ENCODE measurements around the gene PKP1. TPM values are rescaled to one million over a fixed set of nuclear protein-coding genes. Genes with fewer than 3 reads are reported as not detected.

PKP1 gene
- polyA plus RNA-seq, 4 donors: 0.06 to 0.67 (median 0.28) TPM

Other genes starting within 250 kb of the PKP1 start
- under 1 TPM; 0.37 to 0.51 (median 0.45) TPM for gene CACNA1S, start 171.1 kb upstream of the PKP1 start, polyA plus RNA-seq (ENCODE audit: insufficient read length in 4 of 4)
- gene ASCL5, start 156.3 kb upstream of the PKP1 start, polyA plus RNA-seq (ENCODE audit: insufficient read length in 4 of 4): under 1 TPM in 2 of 4 donors, not detected in 2; 0.07 to 0.31 TPM
- 100 to 1,000 TPM; 144 to 179 (median 151) TPM for gene TMEM9, start 129.0 kb upstream of the PKP1 start, polyA plus RNA-seq (ENCODE audit: insufficient read length in 4 of 4)
- gene IGFN1, start 92.7 kb upstream of the PKP1 start, polyA plus RNA-seq (ENCODE audit: insufficient read length in 4 of 4): under 1 TPM; 0.31 to 0.87 (median 0.52) TPM
- 10 to 100 TPM; 58.6 to 74.7 (median 59.0) TPM for gene TNNT2, start 94.2 kb downstream of the PKP1 start, polyA plus RNA-seq (ENCODE audit: insufficient read length in 4 of 4)
- 10 to 100 TPM; 26.8 to 36.9 (median 31.5) TPM for gene LAD1, start 115.8 kb downstream of the PKP1 start, polyA plus RNA-seq (ENCODE audit: insufficient read length in 4 of 4)
- gene TNNI1, start 138.2 kb downstream of the PKP1 start, polyA plus RNA-seq (ENCODE audit: insufficient read length in 4 of 4): 10 to 100 TPM; 46.1 to 70.2 (median 62.8) TPM
- 10 to 100 TPM in 3 of 4 donors, 1 to 10 TPM in 1; 8.8 to 17.1 (median 11.7) TPM for gene PHLDA3, start 185.7 kb downstream of the PKP1 start, polyA plus RNA-seq (ENCODE audit: insufficient read length in 4 of 4)
- 100 to 1,000 TPM; 137 to 155 (median 150) TPM for gene CSRP1, start 223.6 kb downstream of the PKP1 start, polyA plus RNA-seq (ENCODE audit: insufficient read length in 4 of 4)